Retinal pigment epithelial cell (primary cell): ENCODE results near the gene NOL4.

Experiments
- DNase-seq: peaks from one replicate; pipeline ENCODE4 v3.0.0-alpha.2; 2010; ENCODE audit warnings: low read depth
- H3K4me3 ChIP-seq: 2 replicates; pipeline ENCODE4 v1.5.1; 2011; ENCODE audit warnings: mild to moderate bottlenecking, low read length, control low read depth, moderate library complexity
- TF ChIP-seq, protein P1 (sequence below): conservative IDR thresholded peaks from 2 replicates; pipeline ENCODE4 v1.5.1; 2011; ENCODE audit warnings: low read depth, low read length, control low read depth, inconsistent platforms

Gene NOL4

DNA sequence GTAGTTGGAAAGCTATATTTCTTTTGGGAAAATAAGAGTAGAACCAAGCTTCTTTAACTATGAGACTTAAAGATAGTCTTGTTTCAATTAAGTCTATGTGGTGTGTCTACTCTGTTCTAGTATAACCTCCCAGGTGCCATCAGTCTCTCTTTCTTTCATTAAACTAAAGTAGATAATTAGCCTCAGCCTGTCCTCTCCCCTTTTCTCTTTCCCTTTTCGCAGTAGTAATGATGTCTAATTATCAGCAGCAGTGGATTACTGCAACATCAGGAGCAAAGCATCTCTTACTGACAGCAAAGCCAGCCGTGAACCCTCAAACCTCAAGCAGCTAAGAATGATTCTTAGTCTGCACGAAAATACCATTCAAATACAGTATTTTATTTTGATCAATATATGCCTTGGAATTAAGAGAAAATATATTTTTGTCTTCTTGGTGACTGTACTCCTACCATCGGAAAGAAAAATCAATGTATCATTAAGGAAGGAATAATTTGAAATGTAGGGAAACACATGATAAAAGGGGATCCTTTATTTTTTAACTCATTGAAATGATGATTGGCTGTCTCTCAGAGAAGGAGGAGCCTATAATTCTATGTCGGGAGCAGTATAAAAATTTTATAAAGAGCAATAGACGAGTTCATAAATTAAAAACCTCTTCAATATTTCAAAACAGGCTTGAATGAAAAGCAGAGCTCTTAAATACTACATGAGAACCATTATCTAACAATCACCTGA lies 4.5 kb downstream of the NOL4 start:
- TF ChIP-seq, protein P1, sequence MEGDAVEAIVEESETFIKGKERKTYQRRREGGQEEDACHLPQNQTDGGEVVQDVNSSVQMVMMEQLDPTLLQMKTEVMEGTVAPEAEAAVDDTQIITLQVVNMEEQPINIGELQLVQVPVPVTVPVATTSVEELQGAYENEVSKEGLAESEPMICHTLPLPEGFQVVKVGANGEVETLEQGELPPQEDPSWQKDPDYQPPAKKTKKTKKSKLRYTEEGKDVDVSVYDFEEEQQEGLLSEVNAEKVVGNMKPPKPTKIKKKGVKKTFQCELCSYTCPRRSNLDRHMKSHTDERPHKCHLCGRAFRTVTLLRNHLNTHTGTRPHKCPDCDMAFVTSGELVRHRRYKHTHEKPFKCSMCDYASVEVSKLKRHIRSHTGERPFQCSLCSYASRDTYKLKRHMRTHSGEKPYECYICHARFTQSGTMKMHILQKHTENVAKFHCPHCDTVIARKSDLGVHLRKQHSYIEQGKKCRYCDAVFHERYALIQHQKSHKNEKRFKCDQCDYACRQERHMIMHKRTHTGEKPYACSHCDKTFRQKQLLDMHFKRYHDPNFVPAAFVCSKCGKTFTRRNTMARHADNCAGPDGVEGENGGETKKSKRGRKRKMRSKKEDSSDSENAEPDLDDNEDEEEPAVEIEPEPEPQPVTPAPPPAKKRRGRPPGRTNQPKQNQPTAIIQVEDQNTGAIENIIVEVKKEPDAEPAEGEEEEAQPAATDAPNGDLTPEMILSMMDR: no peak
- no peak for DNase-seq
- no peak overlapping the region for H3K4me3 ChIP-seq

DNA sequence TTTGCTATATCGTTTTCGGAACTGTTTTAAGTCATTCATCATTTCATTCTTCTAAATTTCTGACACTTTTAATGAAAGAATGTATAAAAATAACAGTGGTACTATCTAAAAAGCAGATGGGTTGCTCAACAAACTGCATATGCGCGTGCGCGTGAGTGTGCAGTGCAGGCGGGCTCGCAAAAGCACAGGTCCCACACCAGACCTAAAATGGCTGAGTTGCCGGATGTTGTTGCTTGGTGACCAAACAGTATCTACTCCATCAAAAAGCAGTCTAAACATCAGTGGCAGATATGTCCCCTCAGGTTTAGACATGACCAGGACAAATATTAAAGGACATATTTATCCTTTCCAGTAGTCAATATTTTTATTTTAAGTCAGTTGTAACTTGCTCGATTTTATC lies 5.1 kb downstream of the NOL4 start:
- DNase-seq: no peak
- no peak overlapping the region for H3K4me3 ChIP-seq
- TF ChIP-seq, protein P1: no peak

DNA sequence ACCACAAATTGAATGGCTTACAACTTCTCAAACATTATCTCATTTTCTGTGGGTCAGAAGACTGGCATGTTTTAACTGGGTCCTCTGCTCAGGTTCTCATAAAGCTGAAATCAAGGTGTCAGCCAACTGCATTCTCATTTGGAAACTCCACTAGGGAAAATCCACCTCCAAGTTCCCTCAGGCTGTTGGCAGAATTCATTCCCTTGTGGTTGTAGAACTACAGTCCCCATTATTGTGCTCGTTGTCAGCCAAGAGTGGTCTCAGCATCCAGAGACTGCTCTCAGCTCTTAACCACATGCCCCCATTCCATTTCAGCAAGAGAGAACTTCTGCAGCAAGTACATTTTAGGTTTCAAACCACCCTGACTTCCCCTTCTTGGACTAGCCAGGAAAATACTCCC lies 12.2 kb downstream of the NOL4 start:
- TF ChIP-seq, protein P1: no peak
- H3K4me3 ChIP-seq: no peak overlapping the region
- no peak for DNase-seq

DNA sequence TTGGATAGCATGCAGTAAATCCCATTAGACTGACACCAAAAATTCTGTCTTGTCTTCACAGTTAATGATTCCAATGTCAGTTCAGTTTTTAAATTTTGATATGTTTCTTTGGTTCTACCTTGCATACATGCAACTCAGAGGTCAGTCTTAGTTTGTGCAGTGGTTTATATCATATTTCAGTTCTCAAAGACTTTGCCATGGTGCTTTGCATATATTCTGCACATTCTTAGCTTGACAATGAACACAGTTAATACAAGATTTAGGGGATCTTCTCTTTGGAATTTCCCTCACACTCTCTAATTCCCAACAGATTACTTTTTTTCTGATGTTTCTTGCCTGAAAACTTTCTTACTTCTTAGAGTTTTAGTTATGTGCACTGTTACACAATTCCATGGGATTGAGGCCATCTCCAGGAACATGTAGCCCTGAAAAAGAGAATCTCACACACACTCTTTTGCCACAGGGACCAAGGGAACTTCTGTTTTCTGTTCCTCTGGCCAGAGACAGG lies 17.3 kb downstream of the NOL4 start:
- no peak for DNase-seq
- H3K4me3 ChIP-seq: no peak overlapping the region
- TF ChIP-seq, protein P1: no peak

DNA sequence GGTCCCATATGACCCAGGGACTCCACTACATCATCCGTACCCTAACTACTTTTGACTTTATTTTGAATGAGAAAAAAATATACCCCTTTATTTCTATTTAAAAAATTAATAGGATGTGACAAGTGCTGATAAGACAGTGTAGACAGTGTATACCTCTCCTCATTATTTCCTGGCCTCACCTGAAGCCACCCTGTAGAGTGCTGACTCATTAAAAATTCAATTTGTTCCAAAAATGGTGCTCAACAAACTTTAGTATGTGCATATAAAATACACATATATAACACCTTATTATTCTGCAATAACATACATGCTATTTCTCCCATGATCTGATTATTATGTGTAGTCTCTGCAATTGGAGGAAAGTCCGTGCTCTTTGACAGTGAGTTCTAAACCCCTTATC lies 20.8 kb downstream of the NOL4 start:
- TF ChIP-seq, protein P1: no peak
- DNase-seq: no peak
- H3K4me3 ChIP-seq: no peak overlapping the region

DNA sequence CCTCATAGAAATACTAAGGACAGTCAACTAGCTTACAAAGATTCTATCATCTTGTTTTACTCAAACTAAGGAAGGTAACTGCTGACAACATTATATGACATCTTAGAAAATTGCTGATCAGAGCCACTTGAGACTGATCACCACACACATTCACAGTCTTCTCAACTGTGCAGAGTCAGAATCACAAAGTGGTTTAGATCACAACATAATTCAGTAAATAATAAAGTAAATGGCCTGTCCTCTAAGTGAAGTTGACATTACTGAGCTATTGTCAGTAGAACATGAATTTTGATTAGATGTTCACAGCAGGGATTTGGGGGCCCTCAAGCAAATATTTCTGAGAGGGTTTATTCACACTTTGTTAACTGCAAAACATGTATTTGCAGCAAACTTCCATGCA lies 28.5 kb downstream of the NOL4 start:
- H3K4me3 ChIP-seq: no peak overlapping the region
- DNase-seq: no peak
- TF ChIP-seq, protein P1: no peak

DNA sequence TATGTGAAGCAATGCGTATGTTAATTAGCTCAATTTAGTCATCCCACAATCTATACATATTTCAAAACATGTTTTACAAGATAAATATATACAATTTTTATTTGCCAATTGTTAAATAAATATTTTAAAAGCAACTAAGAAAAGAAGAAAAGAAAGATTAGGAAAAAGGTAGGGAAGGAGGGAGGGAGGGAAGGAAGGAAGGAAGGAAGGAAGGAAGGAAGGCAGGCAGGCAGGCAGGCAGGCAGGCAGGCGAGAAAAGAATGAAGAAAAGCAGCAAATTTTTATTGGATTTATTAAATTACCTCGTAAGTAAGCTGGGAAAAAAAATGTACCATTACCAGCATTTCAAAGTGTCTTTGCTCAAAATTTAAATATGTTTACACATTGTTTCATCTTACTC lies 30.5 kb downstream of the NOL4 start:
- TF ChIP-seq, protein P1: no peak
- H3K4me3 ChIP-seq: no peak overlapping the region
- DNase-seq: no peak
